Neural progenitor cell (in vitro differentiated cells): ENCODE data around the gene OGFOD1. TPM values are rescaled to one million over a fixed set of nuclear protein-coding genes. Genes with fewer than 3 reads are reported as not detected.

Experiments
- DNase-seq: peaks from one replicate; pipeline ENCODE4 v3.0.0-alpha.2; 2016; ENCODE audit warnings: low spot score
- H2AFZ ChIP-seq: fragments of 200-600 bp; sonication (generic); replicated peaks from 2 replicates; pipeline ENCODE4 v1.6.1; 2016; ENCODE audit warnings: antibody characterized with exemption
- H3F3A ChIP-seq: fragments of 200-600 bp; sonication (generic); 2 replicates; pipeline ENCODE4 v1.6.1; 2016; ENCODE audit warnings: antibody characterized with exemption, low read depth
- H3K27ac ChIP-seq: fragments of 200-600 bp; sonication (generic); 2 replicates; pipeline ENCODE4 v1.5.1; 2016; ENCODE audit warnings: mild to moderate bottlenecking
- H3K27me3 ChIP-seq: fragments of 200-600 bp; sonication (generic); 2 replicates; pipeline ENCODE4 v1.6.1; 2016; ENCODE audit warnings: mild to moderate bottlenecking, moderate library complexity
- H3K36me3 ChIP-seq: fragments of 200-600 bp; sonication (generic); 2 replicates; pipeline ENCODE4 v1.5.1; 2016
- H3K4me1 ChIP-seq: fragments of 200-600 bp; sonication (generic); 2 replicates; pipeline ENCODE4 v1.6.1; 2016; ENCODE audit warnings: mixed run types
- H3K4me2 ChIP-seq: fragments of 200-600 bp; sonication (generic); 2 replicates; pipeline ENCODE4 v1.6.1; 2016
- H3K4me3 ChIP-seq: fragments of 200-600 bp; sonication (generic); 2 replicates; pipeline ENCODE4 v1.5.1; 2016
- H3K79me2 ChIP-seq: fragments of 200-600 bp; sonication (generic); 2 replicates; pipeline ENCODE4 v1.6.1; 2016; ENCODE audit warnings: low read depth
- H3K9ac ChIP-seq: fragments of 200-600 bp; sonication (generic); 2 replicates; pipeline ENCODE4 v1.6.1; 2016
- H3K9me3 ChIP-seq: fragments of 200-600 bp; sonication (generic); 2 replicates; pipeline ENCODE4 v1.5.1; 2016; ENCODE audit warnings: low read depth
- H4K20me1 ChIP-seq: fragments of 200-600 bp; sonication (generic); 2 replicates; pipeline ENCODE4 v1.6.1; 2016; ENCODE audit warnings: low read depth
- H3K27ac Mint-ChIP-seq: 3 replicates; pipeline ENCODE4 v1.8.0; 2021; ENCODE audit warnings: mixed read lengths
- H3K27me3 Mint-ChIP-seq: 2 replicates; pipeline ENCODE4 v1.8.0; 2022; ENCODE audit warnings: low read depth, mild to moderate bottlenecking, inconsistent platforms, moderate library complexity, mixed read lengths; ENCODE audit not compliant: insufficient read depth
- H3K36me3 Mint-ChIP-seq: 3 replicates; pipeline ENCODE4 v1.8.0; 2021; ENCODE audit warnings: mixed read lengths
- H3K4me1 Mint-ChIP-seq: 3 replicates; pipeline ENCODE4 v1.8.0; 2021; ENCODE audit warnings: mixed read lengths
- H3K4me3 Mint-ChIP-seq: 3 replicates; pipeline ENCODE4 v1.8.0; 2021; ENCODE audit warnings: mild to moderate bottlenecking, moderate library complexity, mixed read lengths
- H3K9me3 Mint-ChIP-seq: 3 replicates; pipeline ENCODE4 v1.8.0; 2020; ENCODE audit warnings: mixed read lengths
- EZH2 ChIP-seq: fragments of 200-600 bp; sonication (generic); IDR thresholded peaks from 2 replicates; pipeline ENCODE4 v1.6.1; 2017; ENCODE audit warnings: antibody characterized with exemption, mild to moderate bottlenecking, moderate library complexity
- EZH2phosphoT487 ChIP-seq: fragments of 200-600 bp; sonication (generic); IDR thresholded peaks from 2 replicates; pipeline ENCODE4 v1.6.1; 2017; ENCODE audit warnings: antibody characterized with exemption
- total RNA-seq: library from RNA; depleted of rRNA; stranded (reverse); fragments of >200 nt; gene quantifications from 2 replicates; pipeline ENCODE4 v1.2.3, GENCODE V29; 2015; ENCODE audit warnings: low replicate concordance
- TF ChIP-seq, protein P1 (sequence below): fragments of 200-600 bp; sonication (generic); IDR thresholded peaks from 2 replicates; pipeline ENCODE4 v1.5.1; 2017; ENCODE audit warnings: antibody characterized with exemption, mild to moderate bottlenecking

OGFOD1 gene
- total RNA-seq, 1 donor from 2014 or later, result 73.4 TPM

- Histone ChIP-seq H3K79me2 (no peaks in the 10 kb centered on the region), H3K36me3 (peaks cover 8% of the 10 kb centered on the region), H3K4me2 (no peak overlapping the region), H4K20me1 (no peaks in the 10 kb centered on the region), H3K27me3 (no peaks in the 10 kb centered on the region), H3F3A (no peaks in the 10 kb centered on the region), H3K9ac (no peak overlapping the region), H3K4me1 (no peaks in the 10 kb centered on the region), H3K4me3 (no peak overlapping the region), H3K9me3 (no peaks in the 10 kb centered on the region), H2AFZ (no peak overlapping the region), H3K27ac (no peak overlapping the region)
- Mint-ChIP-seq H3K36me3 (peaks cover 33% of the 10 kb centered on the region), H3K9me3 (no peaks in the 10 kb centered on the region), H3K4me3 (no peak overlapping the region), H3K27ac (no peak overlapping the region), H3K4me1 (peaks cover 13% of the 10 kb centered on the region), H3K27me3 (no peaks in the 10 kb centered on the region)
- no peak for DNase-seq
- TF ChIP-seq EZH2phosphoT487, result no peak
- TF ChIP-seq, protein P1, sequence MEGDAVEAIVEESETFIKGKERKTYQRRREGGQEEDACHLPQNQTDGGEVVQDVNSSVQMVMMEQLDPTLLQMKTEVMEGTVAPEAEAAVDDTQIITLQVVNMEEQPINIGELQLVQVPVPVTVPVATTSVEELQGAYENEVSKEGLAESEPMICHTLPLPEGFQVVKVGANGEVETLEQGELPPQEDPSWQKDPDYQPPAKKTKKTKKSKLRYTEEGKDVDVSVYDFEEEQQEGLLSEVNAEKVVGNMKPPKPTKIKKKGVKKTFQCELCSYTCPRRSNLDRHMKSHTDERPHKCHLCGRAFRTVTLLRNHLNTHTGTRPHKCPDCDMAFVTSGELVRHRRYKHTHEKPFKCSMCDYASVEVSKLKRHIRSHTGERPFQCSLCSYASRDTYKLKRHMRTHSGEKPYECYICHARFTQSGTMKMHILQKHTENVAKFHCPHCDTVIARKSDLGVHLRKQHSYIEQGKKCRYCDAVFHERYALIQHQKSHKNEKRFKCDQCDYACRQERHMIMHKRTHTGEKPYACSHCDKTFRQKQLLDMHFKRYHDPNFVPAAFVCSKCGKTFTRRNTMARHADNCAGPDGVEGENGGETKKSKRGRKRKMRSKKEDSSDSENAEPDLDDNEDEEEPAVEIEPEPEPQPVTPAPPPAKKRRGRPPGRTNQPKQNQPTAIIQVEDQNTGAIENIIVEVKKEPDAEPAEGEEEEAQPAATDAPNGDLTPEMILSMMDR, result no peak
- TF ChIP-seq EZH2, result no peak
These were observed 25.9 kb downstream of the OGFOD1 start for GRCh38 chr16:56477096-56477878.

DNA sequence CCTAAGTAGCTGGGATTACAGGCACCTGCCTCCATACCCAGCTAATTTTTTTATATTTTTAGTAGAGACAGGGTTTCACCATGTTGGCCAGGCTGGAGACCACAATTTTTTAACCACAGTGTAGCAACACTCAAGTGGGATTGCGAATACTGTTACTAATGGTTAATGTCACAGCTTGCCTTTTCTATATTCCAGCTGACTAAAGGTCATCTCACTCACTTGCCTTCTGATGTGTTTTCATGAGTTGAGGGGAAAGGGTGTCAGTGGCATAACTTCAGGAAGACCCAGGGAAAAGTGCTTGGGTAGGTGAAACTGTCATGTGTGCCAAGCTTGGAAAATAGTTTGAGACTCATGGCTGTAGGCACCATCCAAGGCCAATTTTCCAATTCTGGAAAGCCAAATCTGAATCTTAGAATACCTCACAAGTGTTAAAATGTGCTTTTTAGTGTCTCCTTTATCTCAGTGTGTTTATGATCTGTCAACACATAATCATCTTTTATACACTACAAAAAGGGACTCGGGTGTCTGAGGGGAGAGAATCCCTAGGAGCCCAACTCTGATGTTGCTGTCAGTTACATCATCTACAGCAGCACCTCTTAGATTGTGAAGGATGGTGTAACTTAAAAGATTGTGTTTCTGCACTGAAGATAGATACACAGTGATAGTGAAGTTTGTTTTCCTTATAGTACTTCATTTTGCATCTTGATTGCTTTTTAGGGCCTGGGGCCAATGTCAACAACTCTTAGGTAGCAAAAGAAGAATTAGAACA lies 27.1 kb downstream of the OGFOD1 start:
- no peak overlapping the region for H3K4me2 ChIP-seq
- H3K27me3 Mint-ChIP-seq, result no peaks in the 10 kb centered on the region
- peaks cover 13% of the 10 kb centered on the region for H3K4me1 Mint-ChIP-seq
- H3K79me2 ChIP-seq, result no peaks in the 10 kb centered on the region
- no peaks in the 10 kb centered on the region for H3K4me1 ChIP-seq
- no peak for DNase-seq
- no peak overlapping the region for H2AFZ ChIP-seq
- H4K20me1 ChIP-seq, result no peaks in the 10 kb centered on the region
- no peaks in the 10 kb centered on the region for H3K9me3 Mint-ChIP-seq
- H3K36me3 Mint-ChIP-seq, result peaks cover 31% of the 10 kb centered on the region
- H3K27me3 ChIP-seq, result no peaks in the 10 kb centered on the region
- H3K4me3 ChIP-seq, result no peak overlapping the region
- H3K27ac Mint-ChIP-seq, result no peak overlapping the region
- H3K9me3 ChIP-seq, result no peaks in the 10 kb centered on the region
- no peak overlapping the region for H3K4me3 Mint-ChIP-seq
- TF ChIP-seq, protein P1, result no peak
- TF ChIP-seq EZH2phosphoT487, result no peak
- TF ChIP-seq EZH2, result no peak
- no peak overlapping the region for H3K27ac ChIP-seq
- no peak overlapping the region for H3K9ac ChIP-seq
- no peaks in the 10 kb centered on the region for H3F3A ChIP-seq
- peaks cover 7% of the 10 kb centered on the region for H3K36me3 ChIP-seq

GRCh38 chr16:56479469-56479868 lies 28.1 kb downstream of the OGFOD1 start:
- H3K27me3 ChIP-seq, result no peaks in the 10 kb centered on the region
- no peak overlapping the region for H3K9ac ChIP-seq
- no peaks in the 10 kb centered on the region for H3K79me2 ChIP-seq
- Mint-ChIP-seq H3K9me3 (no peaks in the 10 kb centered on the region), H3K36me3 (peaks cover 31% of the 10 kb centered on the region), H3K27me3 (no peaks in the 10 kb centered on the region), H3K4me1 (peaks cover 13% of the 10 kb centered on the region), H3K4me3 (no peak overlapping the region), H3K27ac (no peak overlapping the region)
- DNase-seq, result no peak
- H3K4me1 ChIP-seq, result no peaks in the 10 kb centered on the region
- H3F3A ChIP-seq, result no peaks in the 10 kb centered on the region
- no peak overlapping the region for H2AFZ ChIP-seq
- no peaks in the 10 kb centered on the region for H4K20me1 ChIP-seq
- H3K4me2 ChIP-seq, result no peak overlapping the region
- no peaks in the 10 kb centered on the region for H3K9me3 ChIP-seq
- H3K36me3 ChIP-seq, result peaks cover 7% of the 10 kb centered on the region
- H3K27ac ChIP-seq, result no peak overlapping the region
- no peak overlapping the region for H3K4me3 ChIP-seq
- no peak for TF ChIP-seq EZH2
- no peak for TF ChIP-seq EZH2phosphoT487
- TF ChIP-seq, protein P1, result no peak
